Measurements from ENCODE around the gene MT3. TPM values are rescaled to one million over a fixed set of nuclear protein-coding genes. Genes with fewer than 3 reads are reported as not detected.

MT3 gene
- 1 to 10 TPM in 2 of 4 donors, not detected in 2; 4.3 to 9.6 TPM for total RNA-seq
- 1 to 10 TPM; 3.5 to 6.0 (median 4.0) TPM for polyA plus RNA-seq

DNA sequence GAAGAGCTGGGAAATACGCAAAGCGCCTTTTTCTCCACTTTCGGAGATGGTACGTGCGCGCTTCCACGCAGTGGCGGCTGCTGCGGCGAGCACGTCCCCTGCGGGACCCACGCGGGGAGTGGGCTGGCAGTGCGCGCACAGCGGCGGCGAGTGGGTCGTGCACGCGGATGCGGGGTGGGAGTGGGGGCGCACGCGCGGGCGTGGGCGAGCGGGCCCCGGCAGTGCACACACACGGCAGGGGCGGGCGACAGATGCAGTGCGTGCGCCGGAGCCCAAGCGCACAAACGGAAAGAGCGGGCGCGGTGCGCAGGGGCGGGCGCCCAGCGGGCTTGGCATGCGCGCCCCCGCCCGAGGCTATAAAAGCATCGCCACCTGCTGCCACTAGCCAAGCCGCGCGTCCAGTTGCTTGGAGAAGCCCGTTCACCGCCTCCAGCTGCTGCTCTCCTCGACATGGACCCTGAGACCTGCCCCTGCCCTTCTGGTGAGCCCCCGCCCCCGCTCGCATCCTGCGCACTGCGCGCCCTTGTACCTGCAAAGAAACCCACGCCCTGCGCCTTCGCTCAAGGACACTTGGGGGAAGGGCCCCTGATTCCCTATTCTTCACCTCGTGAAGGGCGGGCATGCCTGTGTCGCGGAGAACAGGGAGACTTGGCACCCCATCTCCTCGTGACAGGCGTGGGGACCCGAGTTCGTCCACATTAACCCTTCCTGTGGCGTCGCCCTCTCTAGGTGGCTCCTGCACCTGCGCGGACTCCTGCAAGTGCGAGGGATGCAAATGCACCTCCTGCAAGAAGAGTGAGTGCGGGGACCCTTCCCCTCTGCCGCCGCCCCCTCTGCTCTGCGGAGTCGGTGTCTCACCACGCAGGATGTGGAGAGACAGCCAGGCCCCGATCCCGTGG lies at the start of gene MT3:
Gene MT3, plus strand, starts transcription at position 388 of the 899 bp plus-strand sequence. Its CDS starts 63 bp downstream, at position 451.
- peaks cover 0 to 12% (median 10%) of the 10 kb centered on the region in 4 donors for H3K4me1 ChIP-seq
- no peak within 1 kb of the TSS for H3K27ac ChIP-seq
- H3K4me3 ChIP-seq, result peak within 1 kb of the TSS; percentile 14 to 49 (median 36)
- H3K27me3 ChIP-seq, result peaks cover 9 to 41% (median 20%) of the 10 kb centered on the region in 3 donors
- H3K36me3 ChIP-seq, result no peaks in the 10 kb centered on the region
- H3K9me3 ChIP-seq, result no peaks in the 10 kb centered on the region
- intact Hi-C loops (cut with DNase I), result loop anchor here (5.0 kb wide), 1 partner anchor 108 kb away; no protein-coding TSS in a partner anchor
- WGBS, 2 donors, result 6 to 8% methylated on average over 87 of the region's 87 CpGs
- TF ChIP-seq EP300 (IDR thresholded peaks at IDR 0.05), result no peak
- no peak for TF ChIP-seq POLR2A (IDR thresholded peaks at IDR 0.05)
- TF ChIP-seq POLR2AphosphoS5 (IDR thresholded peaks at IDR 0.05), result peak in 2 of 4 donors; percentile 46 to 63
- TF ChIP-seq, protein P1, sequence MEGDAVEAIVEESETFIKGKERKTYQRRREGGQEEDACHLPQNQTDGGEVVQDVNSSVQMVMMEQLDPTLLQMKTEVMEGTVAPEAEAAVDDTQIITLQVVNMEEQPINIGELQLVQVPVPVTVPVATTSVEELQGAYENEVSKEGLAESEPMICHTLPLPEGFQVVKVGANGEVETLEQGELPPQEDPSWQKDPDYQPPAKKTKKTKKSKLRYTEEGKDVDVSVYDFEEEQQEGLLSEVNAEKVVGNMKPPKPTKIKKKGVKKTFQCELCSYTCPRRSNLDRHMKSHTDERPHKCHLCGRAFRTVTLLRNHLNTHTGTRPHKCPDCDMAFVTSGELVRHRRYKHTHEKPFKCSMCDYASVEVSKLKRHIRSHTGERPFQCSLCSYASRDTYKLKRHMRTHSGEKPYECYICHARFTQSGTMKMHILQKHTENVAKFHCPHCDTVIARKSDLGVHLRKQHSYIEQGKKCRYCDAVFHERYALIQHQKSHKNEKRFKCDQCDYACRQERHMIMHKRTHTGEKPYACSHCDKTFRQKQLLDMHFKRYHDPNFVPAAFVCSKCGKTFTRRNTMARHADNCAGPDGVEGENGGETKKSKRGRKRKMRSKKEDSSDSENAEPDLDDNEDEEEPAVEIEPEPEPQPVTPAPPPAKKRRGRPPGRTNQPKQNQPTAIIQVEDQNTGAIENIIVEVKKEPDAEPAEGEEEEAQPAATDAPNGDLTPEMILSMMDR (IDR thresholded peaks at IDR 0.05), result no peak
- DNase-seq, result no peak

DNA sequence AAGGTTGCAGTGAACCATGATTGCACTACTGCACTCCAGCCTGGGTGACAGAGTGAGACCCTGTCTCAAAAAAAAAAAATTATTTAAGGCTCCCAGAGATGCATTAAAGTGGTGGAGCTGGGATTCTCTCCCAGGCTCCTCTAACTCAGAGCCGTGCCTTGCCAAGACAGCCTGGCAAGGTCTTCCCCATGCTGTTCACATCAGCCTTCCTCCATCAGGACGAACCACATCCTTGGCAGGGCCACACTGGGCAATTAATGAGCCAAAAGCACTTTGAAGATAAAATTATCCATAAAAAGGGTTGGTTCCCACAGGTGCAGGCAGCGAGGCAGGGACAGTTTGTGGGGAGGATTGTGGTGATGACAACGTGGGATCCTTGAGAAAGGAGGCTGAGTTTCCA lies 49.7 kb upstream of the MT3 start:
- no peaks in the 10 kb centered on the region for H3K9me3 ChIP-seq
- no peak for DNase-seq
- no peaks in the 10 kb centered on the region for H3K27me3 ChIP-seq
- no peaks in the 10 kb centered on the region for H3K4me1 ChIP-seq
- intact Hi-C loops (cut with DNase I), result no loop called here
- WGBS, 2 donors, result 53 to 69% methylated on average over 4 of the region's 4 CpGs
- TF ChIP-seq POLR2A (IDR thresholded peaks at IDR 0.05), result no peak
- TF ChIP-seq, protein P1 (IDR thresholded peaks at IDR 0.05), result no peak
- TF ChIP-seq EP300 (IDR thresholded peaks at IDR 0.05), result no peak
- TF ChIP-seq POLR2AphosphoS5 (IDR thresholded peaks at IDR 0.05), result no peak
- no peak overlapping the region for H3K27ac ChIP-seq
- no peaks in the 10 kb centered on the region for H3K36me3 ChIP-seq
- H3K4me3 ChIP-seq, result no peak overlapping the region

DNA sequence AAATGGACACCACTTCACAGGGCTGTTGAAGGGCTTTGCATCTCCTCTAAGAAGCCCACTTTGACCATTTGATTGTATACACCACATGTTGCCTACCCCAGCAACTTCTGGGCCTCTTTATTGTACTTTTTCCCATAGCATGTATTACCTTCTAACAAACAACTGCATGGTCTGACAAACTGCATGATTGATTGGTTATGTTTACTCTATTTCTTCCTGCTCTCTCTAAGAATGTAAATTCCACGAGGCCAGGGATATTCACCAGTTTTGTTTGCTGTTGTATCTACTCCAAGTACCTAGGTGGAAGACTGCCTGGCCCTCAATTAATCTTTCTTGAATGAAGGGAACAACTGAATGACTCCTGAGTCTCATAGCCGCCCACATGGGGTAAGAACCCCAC lies 47.3 kb upstream of the MT3 start:
- H3K36me3 ChIP-seq, result no peaks in the 10 kb centered on the region
- 13 to 21% methylated on average over 2 of the region's 2 CpGs for WGBS, 2 donors
- intact Hi-C loops (cut with DNase I), result no loop called here
- no peak for DNase-seq
- no peaks in the 10 kb centered on the region for H3K4me1 ChIP-seq
- no peak overlapping the region for H3K27ac ChIP-seq
- TF ChIP-seq, protein P1 (IDR thresholded peaks at IDR 0.05), result no peak
- TF ChIP-seq POLR2AphosphoS5 (IDR thresholded peaks at IDR 0.05), result no peak
- H3K9me3 ChIP-seq, result no peaks in the 10 kb centered on the region
- no peaks in the 10 kb centered on the region for H3K27me3 ChIP-seq
- no peak overlapping the region for H3K4me3 ChIP-seq

DNA sequence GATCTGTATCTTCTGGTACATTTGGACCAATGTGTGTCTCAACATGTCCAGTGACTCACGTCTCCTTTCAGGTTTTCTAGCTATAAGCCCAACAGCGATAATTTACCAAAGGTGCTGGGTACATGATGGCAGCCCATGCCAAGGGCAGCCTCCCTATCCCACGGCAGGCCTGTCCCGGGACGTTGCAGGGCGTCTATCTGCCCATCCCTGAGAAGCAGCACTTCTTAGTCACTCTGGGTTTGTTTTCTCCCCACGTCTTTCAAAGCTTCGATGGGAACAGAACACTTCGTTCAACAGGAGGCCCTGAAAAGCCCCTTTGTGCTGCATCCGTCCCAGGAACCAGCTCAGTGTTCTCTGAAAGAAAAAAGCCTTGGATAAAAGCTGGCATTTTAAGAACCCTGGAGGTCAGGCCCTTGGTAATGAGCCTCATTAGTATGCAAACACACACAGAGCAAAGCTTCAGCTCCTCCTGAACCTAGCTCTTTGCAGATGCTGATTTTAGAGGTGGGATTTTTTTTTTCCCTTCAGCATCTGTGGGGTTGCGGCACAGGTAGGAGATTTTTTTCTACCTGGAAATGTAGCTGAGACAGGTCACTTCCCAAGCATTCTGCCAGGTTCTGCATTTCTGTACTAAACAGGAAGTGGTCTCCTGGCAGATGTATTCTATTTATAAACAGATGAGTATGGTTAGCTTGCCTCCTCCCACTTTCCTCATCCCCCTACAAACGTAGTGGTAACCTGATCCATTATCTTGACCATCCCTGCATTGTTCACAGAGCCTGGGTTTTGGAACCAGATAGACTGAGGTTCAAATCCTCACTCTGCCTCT lies 42.0 kb upstream of the MT3 start:
- WGBS, 2 donors, result 60 to 71% methylated on average over 12 of the region's 12 CpGs
- TF ChIP-seq, protein P1 (IDR thresholded peaks at IDR 0.05), result no peak
- TF ChIP-seq EP300 (IDR thresholded peaks at IDR 0.05), result peak in 1 of 4 donors; percentile 37
- peak in 3 of 4 donors; percentile 51 to 64 (median 61) for TF ChIP-seq POLR2AphosphoS5 (IDR thresholded peaks at IDR 0.05)
- TF ChIP-seq POLR2A (IDR thresholded peaks at IDR 0.05), result peak in 1 of 2 donors; percentile 19
- Histone ChIP-seq H3K4me1 (peaks cover 0 to 13% (median 10%) of the 10 kb centered on the region in 4 donors), H3K9me3 (no peaks in the 10 kb centered on the region), H3K36me3 (no peaks in the 10 kb centered on the region), H3K27ac (peak overlapping the region; percentile 21 to 54 (median 36)), H3K27me3 (no peaks in the 10 kb centered on the region), H3K4me3 (no peak overlapping the region)
- intact Hi-C loops (cut with DNase I), result no loop called here
- peak; percentile 70 for DNase-seq

All from sigmoid colon (tissue), 7 donors.